ENCODE results near the gene TUBB4B. TPM values are rescaled to one million over a fixed set of nuclear protein-coding genes. Genes with fewer than 3 reads are reported as not detected.

The TUBB4B gene
- total and polyA plus RNA-seq, 2 of the 4 experiments (the other 2 are of a cell fraction): 237 to 529 TPM

GRCh38 chr9:137262909-137263285 is 21.8 kb downstream of the TUBB4B start:
- DNase-seq (no peak), ATAC-seq (ENCODE audit: low read depth) (no peak)
- H3K9ac ChIP-seq (ENCODE audit: low read depth, low read length): no peak overlapping the region
- no peak overlapping the region for H3K4me2 ChIP-seq (ENCODE audit: low read depth, low read length)
- no peak overlapping the region for H4K5ac ChIP-seq (ENCODE audit: low read depth, low read length)
- H2BK15ac ChIP-seq (ENCODE audit: low read depth, low read length): no peak overlapping the region
- no peak overlapping the region for H4K91ac ChIP-seq (ENCODE audit: insufficient read depth, low read depth, low read length)
- H2AK5ac ChIP-seq (ENCODE audit: low read depth, low read length): no peak overlapping the region; the same call in 1 of the 2 replicates
- ChIA-PET CTCF (no interaction called here), POLR2A (ENCODE audit: unreplicated experiment) (no interaction called here)
- no peak overlapping the region for H3K56ac ChIP-seq (ENCODE audit: extremely low read depth, insufficient read depth, low read length)
- WGBS, 2 experiments (ENCODE audit: extremely low coverage in 2 of 2, insufficient read length in 1 of 2): 96% methylated on average over 20 of the region's 24 CpGs; no CpG with 5 or more reads in 1 of the 2 experiments
- dilution Hi-C loops (cut with HindIII; ENCODE audit: low sequenced_read_pairs, unreplicated experiment): no loop called here
- H3K23ac ChIP-seq (ENCODE audit: low read depth, low read length): no peak overlapping the region
- no peak for TF ChIP-seq USF2 (IDR thresholded peaks at IDR 0.05; ENCODE audit: low read depth, low read length)
- TF ChIP-seq MAFK (IDR thresholded peaks at IDR 0.05; ENCODE audit: low read depth, low read length): no peak
- no peak for TF ChIP-seq CEBPB (IDR thresholded peaks at IDR 0.05; ENCODE audit: low read depth, low read length)
- no peak for TF ChIP-seq CTCF (conservative IDR thresholded peaks at IDR 0.05; ENCODE audit: low read depth, low read length)
- TF ChIP-seq BHLHE40 (IDR thresholded peaks at IDR 0.05; ENCODE audit: low read depth, low read length): no peak
- no peak for TF ChIP-seq NFE2L2 (IDR thresholded peaks at IDR 0.05; ENCODE audit: low read depth, low read length)
- TF ChIP-seq RFX5 (IDR thresholded peaks at IDR 0.05; ENCODE audit: low read depth, low read length): no peak
- no peak for TF ChIP-seq POLR2A (IDR thresholded peaks at IDR 0.05; ENCODE audit: low read depth, low read length)
- no peak for TF ChIP-seq RCOR1 (IDR thresholded peaks at IDR 0.05; ENCODE audit: insufficient replicate concordance, low read length)
- no peak for TF ChIP-seq MXI1 (IDR thresholded peaks at IDR 0.05; ENCODE audit: borderline replicate concordance, low read depth, low read length)
- TF ChIP-seq ELK1 (IDR thresholded peaks at IDR 0.05; ENCODE audit: borderline replicate concordance, low read depth, low read length): no peak
- TF ChIP-seq FOS (IDR thresholded peaks at IDR 0.05; ENCODE audit: low read depth, low read length): no peak
- no peaks in the 10 kb centered on the region for H3K9me3 ChIP-seq (ENCODE audit: control insufficient read depth, insufficient read depth, low read length)
- H3K4me1 ChIP-seq (ENCODE audit: control insufficient read depth, insufficient read depth, low read length): no peaks in the 10 kb centered on the region
- no peak overlapping the region for H3K27ac ChIP-seq (ENCODE audit: insufficient read depth, low read length)
- H3K14ac ChIP-seq (replicated peaks; ENCODE audit: low read depth, low read length): no peak overlapping the region
- H2BK120ac ChIP-seq (ENCODE audit: low read depth, low read length): no peak overlapping the region
- H2AK9ac ChIP-seq (replicated peaks; ENCODE audit: low read depth, low read length, poor library complexity): no peak overlapping the region
- no TSS peak for BruUV-seq (replicated peaks)
- peaks cover 53% of the 10 kb centered on the region for H3K36me3 ChIP-seq (ENCODE audit: control insufficient read depth, insufficient read depth, low read length)
- H3K4me3 ChIP-seq (ENCODE audit: insufficient read depth, low read depth, low read length): no peak overlapping the region
- H2BK20ac ChIP-seq (ENCODE audit: low read depth, low read length): no peak overlapping the region
- H2BK5ac ChIP-seq (ENCODE audit: low read depth, low read length, poor library complexity, severe bottlenecking): no peak overlapping the region
- H4K20me1 ChIP-seq (ENCODE audit: insufficient read depth, low read length): peaks cover 7% of the 10 kb centered on the region
- H2AFZ ChIP-seq (replicated peaks; ENCODE audit: low read length, poor library complexity): no peak overlapping the region
- H3K9me1 ChIP-seq (ENCODE audit: insufficient read depth, low read length): no peaks in the 10 kb centered on the region
- no peak overlapping the region for H4K8ac ChIP-seq (ENCODE audit: low read depth in 2 of 2, low read length in 2 of 2)
- in situ Hi-C loops (cut with MboI; ENCODE audit: low sequenced_read_pairs): no loop called here
- H3K27me3 ChIP-seq (ENCODE audit: control insufficient read depth, insufficient read depth, low read length): no peaks in the 10 kb centered on the region
- intact Hi-C loops (cut with micrococcal nuclease): no loop called here
- no peak overlapping the region for H3K4ac ChIP-seq (ENCODE audit: low read depth, low read length)
- H3K18ac ChIP-seq (ENCODE audit: low read depth, low read length): no peak overlapping the region
- H3K79me1 ChIP-seq (ENCODE audit: low read depth in 1 of 2, low read length in 2 of 2): peaks cover 10 to 40% of the 10 kb centered on the region in 2 experiments

Data from IMR-90 (cell line).